A673 (cell line): ENCODE results near the gene SLC12A3. TPM values are rescaled to one million over a fixed set of nuclear protein-coding genes. Genes with fewer than 3 reads are reported as not detected.
A peak's percentile ranks its signal among the peaks of the same experiment; 100 is the strongest.

Experiments
- BruUV-seq: library from RNA; stranded (reverse); fragments of 400-500 nt; replicated peaks from 2 replicates; lab custom pipeline; 2021; lab: Mats Ljungman, UMichigan
- CTCF ChIA-PET: fragments of 300-600 bp; sonication (Branson Sonifier 250); formaldehyde crosslinking; loops from one replicate; lab custom pipeline; 2022; ENCODE audit warnings: antibody characterized with exemption; lab: Charles Lee
- POLR2A ChIA-PET: fragments of 300-600 bp; sonication (Branson Sonifier 250); formaldehyde crosslinking; loops from one replicate; lab custom pipeline; 2022; ENCODE audit warnings: antibody characterized with exemption; ENCODE audit not compliant: low non-redundant PET; lab: Charles Lee
- DNase-seq: peaks from one replicate; pipeline ENCODE4 v3.0.0-alpha.2; 2015; ENCODE audit warnings: low spot score
- H3K27ac ChIP-seq: fragments of 200-600 bp; sonication (generic); 2 replicates; pipeline ENCODE4 v1.5.1; 2016; ENCODE audit warnings: mixed run types, low read depth, mild to moderate bottlenecking, mixed read lengths, antibody characterized with exemption, low read length; ENCODE audit not compliant: poor library complexity, severe bottlenecking
- H3K27me3 ChIP-seq: fragments of 200-600 bp; sonication (generic); replicated peaks from 2 replicates; pipeline ENCODE4 v1.6.1; 2017; ENCODE audit warnings: mixed run types, low read depth, mild to moderate bottlenecking, mixed read lengths, antibody characterized with exemption, low read length; ENCODE audit not compliant: insufficient read depth, poor library complexity
- H3K36me3 ChIP-seq: fragments of 200-600 bp; sonication (generic); 2 replicates; pipeline ENCODE4 v1.6.1; 2016; ENCODE audit warnings: mixed run types, mild to moderate bottlenecking, mixed read lengths, antibody characterized with exemption, low read length; ENCODE audit not compliant: insufficient read depth, poor library complexity, severe bottlenecking
- H3K4me1 ChIP-seq: fragments of 200-600 bp; sonication (generic); 2 replicates; pipeline ENCODE4 v1.6.1; 2017; ENCODE audit warnings: mixed run types, mild to moderate bottlenecking, mixed read lengths, antibody characterized with exemption, low read length; ENCODE audit not compliant: insufficient read depth, poor library complexity, severe bottlenecking
- H3K4me3 ChIP-seq: fragments of 200-600 bp; sonication (generic); 2 replicates; pipeline ENCODE4 v1.5.1; 2016; ENCODE audit warnings: low read depth, mixed run types, mild to moderate bottlenecking, mixed read lengths, low read length; ENCODE audit not compliant: poor library complexity, severe bottlenecking
- H3K9me3 ChIP-seq: fragments of 200-600 bp; sonication (generic); 2 replicates; pipeline ENCODE4 v1.6.1; 2016; ENCODE audit warnings: mixed run types, low read depth, mild to moderate bottlenecking, mixed read lengths, antibody characterized with exemption, low read length; ENCODE audit not compliant: poor library complexity, severe bottlenecking
- EZH2 ChIP-seq: fragments of 200-600 bp; sonication (generic); IDR thresholded peaks from 2 replicates; pipeline ENCODE4 v1.6.1; 2017; ENCODE audit warnings: borderline replicate concordance, low read depth, mild to moderate bottlenecking, mixed read lengths, antibody characterized with exemption, low read length; ENCODE audit not compliant: poor library complexity, severe bottlenecking
- intact Hi-C: fragments of 100-400 bp; cut with micrococcal nuclease; formaldehyde crosslinking; loops from one replicate; pipeline ENCODE4 v1.10.0; 2022; ENCODE audit not compliant: unreplicated experiment
- microRNA-seq: library from miRNA; unstranded; fragments of <30 nt; microRNA quantifications from one replicate; pipeline ENCODE4 v1.2.0, GENCODE V29; 2021
- total RNA-seq: library from RNA; stranded (reverse); gene quantifications from 2 replicates; pipeline ENCODE4 v1.2.3, GENCODE V29; 2021
- TF ChIP-seq, protein P1 (sequence below): fragments of 300-800, 200-600 bp; sonication (generic); conservative IDR thresholded peaks from 2 replicates; pipeline ENCODE4 v1.5.1; 2017; ENCODE audit warnings: low read depth, mild to moderate bottlenecking, antibody characterized with exemption, low read length, moderate library complexity, mixed read lengths

Gene SLC12A3
- total RNA-seq, 1 experiment from 2014 or later: not detected

DNA sequence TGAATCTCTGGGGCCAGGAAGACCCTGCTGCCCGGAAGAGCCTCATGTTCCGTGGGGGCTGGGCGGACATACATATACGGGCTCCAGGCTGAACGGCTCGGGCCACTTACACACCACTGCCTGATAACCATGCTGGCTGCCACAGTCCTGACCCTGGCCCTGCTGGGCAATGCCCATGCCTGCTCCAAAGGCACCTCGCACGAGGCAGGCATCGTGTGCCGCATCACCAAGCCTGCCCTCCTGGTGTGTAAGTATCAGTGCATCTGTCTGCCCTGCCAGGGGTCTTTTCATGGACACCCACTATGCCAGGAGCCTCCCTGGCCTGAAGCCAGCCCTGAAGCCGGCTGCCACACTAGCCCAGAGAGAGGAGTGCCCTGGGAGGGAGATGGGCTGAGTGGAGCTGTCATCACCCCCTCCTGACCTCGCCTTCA lies 96.9 kb downstream of the SLC12A3 start, which contains the start of gene CETP:
Gene CETP, plus strand, starts transcription at position 100 of the 431 bp plus-strand sequence. Its CDS starts 30 bp downstream, at position 130.
- no peak within 1 kb of the TSS for H3K27ac ChIP-seq
- intact Hi-C loops: loop anchor here (5.0 kb wide), 1 partner anchor 105 kb away; no protein-coding TSS in a partner anchor

GRCh38 chr16:56964243-56965148 lies 99.5 kb downstream of the SLC12A3 start:
- intact Hi-C loops: loop anchor here (1.0 to 5.0 kb wide), 2 partner anchors 103 to 204 kb away; no protein-coding TSS in a partner anchor

More for the DNA sequence above, 96.9 kb downstream of the SLC12A3 start, which contains the start of gene CETP:
- no peak for DNase-seq
- TF ChIP-seq EZH2: no peak
- TF ChIP-seq, protein P1, sequence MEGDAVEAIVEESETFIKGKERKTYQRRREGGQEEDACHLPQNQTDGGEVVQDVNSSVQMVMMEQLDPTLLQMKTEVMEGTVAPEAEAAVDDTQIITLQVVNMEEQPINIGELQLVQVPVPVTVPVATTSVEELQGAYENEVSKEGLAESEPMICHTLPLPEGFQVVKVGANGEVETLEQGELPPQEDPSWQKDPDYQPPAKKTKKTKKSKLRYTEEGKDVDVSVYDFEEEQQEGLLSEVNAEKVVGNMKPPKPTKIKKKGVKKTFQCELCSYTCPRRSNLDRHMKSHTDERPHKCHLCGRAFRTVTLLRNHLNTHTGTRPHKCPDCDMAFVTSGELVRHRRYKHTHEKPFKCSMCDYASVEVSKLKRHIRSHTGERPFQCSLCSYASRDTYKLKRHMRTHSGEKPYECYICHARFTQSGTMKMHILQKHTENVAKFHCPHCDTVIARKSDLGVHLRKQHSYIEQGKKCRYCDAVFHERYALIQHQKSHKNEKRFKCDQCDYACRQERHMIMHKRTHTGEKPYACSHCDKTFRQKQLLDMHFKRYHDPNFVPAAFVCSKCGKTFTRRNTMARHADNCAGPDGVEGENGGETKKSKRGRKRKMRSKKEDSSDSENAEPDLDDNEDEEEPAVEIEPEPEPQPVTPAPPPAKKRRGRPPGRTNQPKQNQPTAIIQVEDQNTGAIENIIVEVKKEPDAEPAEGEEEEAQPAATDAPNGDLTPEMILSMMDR: no peak
- Histone ChIP-seq H3K9me3 (no peaks in the 10 kb centered on the region), H3K36me3 (no peaks in the 10 kb centered on the region), H3K27me3 (no peaks in the 10 kb centered on the region), H3K4me1 (peaks cover 4% of the 10 kb centered on the region), H3K4me3 (no peak within 1 kb of the TSS)
- no TSS peak for BruUV-seq
- CTCF ChIA-PET: no interaction called here
- POLR2A ChIA-PET: no interaction called here

More at GRCh38 chr16:56964243-56965148, 99.5 kb downstream of the SLC12A3 start:
- DNase-seq: peak; percentile 92
- TF ChIP-seq, protein P1: peak; percentile 99
- TF ChIP-seq EZH2: no peak
- BruUV-seq: no TSS peak
- Histone ChIP-seq H3K9me3 (no peaks in the 10 kb centered on the region), H3K27ac (no peak overlapping the region), H3K4me3 (no peak overlapping the region), H3K36me3 (no peaks in the 10 kb centered on the region), H3K4me1 (peaks cover 4% of the 10 kb centered on the region), H3K27me3 (no peaks in the 10 kb centered on the region)
- POLR2A ChIA-PET: no interaction called here
- CTCF ChIA-PET: interaction anchor here (0.6 to 1.0 kb wide), 3 partner anchors 9 to 128 kb away, joined by 3 to 5 read pairs (median 3); partner anchors contain the start of gene CPNE2

Small RNA genes within 50 kb of the gene (microRNA-seq; reads per million reads assigned to microRNA genes)
- gene MIR138-2: 118 reads per million, percentile 65 among the genes with 10 or more reads in this experiment
- not detected for gene MIR6863

Other genes with a start within 250 kb of the SLC12A3 start
- gene MT1E, start 239.4 kb upstream of the SLC12A3 start, total RNA-seq: 21.6 and 50.6 TPM in 2 replicates
- gene MT1M, start 232.5 kb upstream of the SLC12A3 start, total RNA-seq: 0.49 TPM in 1 of 2 replicates, not detected in the other
- not detected in 2 replicates for gene MT1A, start 226.5 kb upstream of the SLC12A3 start, total RNA-seq
- not detected in 2 replicates for gene MT1B, start 213.3 kb upstream of the SLC12A3 start, total RNA-seq
- 7.7 and 26.9 TPM in 2 replicates for gene MT1F, start 207.2 kb upstream of the SLC12A3 start, total RNA-seq
- gene MT1G, start 197.1 kb upstream of the SLC12A3 start, total RNA-seq: 10.8 and 48.8 TPM in 2 replicates
- gene MT1H, start 195.4 kb upstream of the SLC12A3 start, total RNA-seq: 2.4 TPM in 1 of 2 replicates, not detected in the other
- 30.0 and 74.3 TPM in 2 replicates for gene MT1X, start 182.7 kb upstream of the SLC12A3 start, total RNA-seq
- gene NUP93, start 135.1 kb upstream of the SLC12A3 start, total RNA-seq: 153 and 155 TPM in 2 replicates
- 94.2 and 99.4 TPM in 2 replicates for gene HERPUD1, start 66.9 kb downstream of the SLC12A3 start, total RNA-seq
- not detected in 2 replicates for gene CETP, start 96.7 kb downstream of the SLC12A3 start, total RNA-seq
- 13.1 and 14.2 TPM in 2 replicates for gene NLRC5, start 124.3 kb downstream of the SLC12A3 start, total RNA-seq
- gene CPNE2, start 227.4 kb downstream of the SLC12A3 start, total RNA-seq: 38.1 and 43.6 TPM in 2 replicates